GM12801 (cell line): Measurements from ENCODE around the gene RSRC1.

Source experiments
- CTCF ChIP-seq: IDR thresholded peaks from one replicate; pipeline ENCODE4 v1.5.1; 2011; ENCODE audit warnings: control low read depth; ENCODE audit not compliant: insufficient read length; ENCODE audit errors: extremely low read depth

Gene RSRC1

DNA sequence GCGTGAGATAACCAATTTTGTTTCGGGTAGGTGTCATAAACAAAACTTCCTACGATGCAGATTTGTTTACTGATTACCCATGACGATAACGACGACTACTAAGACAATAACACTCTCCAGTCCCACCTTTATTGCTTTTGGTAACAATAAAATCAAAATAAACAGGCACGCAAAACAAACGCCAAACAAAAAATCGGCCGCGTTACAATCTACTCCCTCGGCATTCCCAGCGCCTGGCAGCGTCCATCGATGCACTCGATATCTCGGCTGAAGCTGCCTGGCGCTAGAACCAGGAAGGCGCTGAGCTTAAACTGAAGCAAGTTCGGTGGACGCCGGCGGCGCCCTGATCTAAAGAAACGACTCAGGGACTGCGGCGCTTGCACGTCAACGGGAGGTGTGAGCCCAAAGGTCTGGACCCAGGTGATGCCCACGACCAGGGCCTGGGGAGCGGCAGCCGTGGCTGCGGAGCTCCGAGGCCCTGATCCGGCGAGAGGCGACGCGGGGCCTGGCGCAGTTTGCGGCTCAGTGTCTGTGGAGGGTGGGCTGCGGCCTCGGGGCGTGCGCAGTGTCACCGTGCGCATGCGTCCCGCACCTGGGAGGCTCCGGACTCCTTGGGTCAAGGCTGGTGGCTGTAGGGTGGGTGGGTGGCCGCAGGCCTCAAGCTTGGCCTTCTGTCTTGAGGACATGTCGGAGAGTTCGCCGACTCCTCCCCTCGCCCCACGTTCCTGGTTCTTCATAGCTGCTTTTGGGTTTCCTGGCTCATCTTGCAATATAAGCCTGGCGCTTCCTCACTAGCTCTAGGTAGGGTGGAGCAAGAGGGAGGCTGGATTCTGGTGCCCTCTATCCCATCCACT is at the start of gene RSRC1:
TSS of gene RSRC1 (plus strand) at position 286 of the 854 bp plus-strand sequence. CDS start 12,016 bp downstream, outside the sequence.
- TF ChIP-seq CTCF = no peak

DNA sequence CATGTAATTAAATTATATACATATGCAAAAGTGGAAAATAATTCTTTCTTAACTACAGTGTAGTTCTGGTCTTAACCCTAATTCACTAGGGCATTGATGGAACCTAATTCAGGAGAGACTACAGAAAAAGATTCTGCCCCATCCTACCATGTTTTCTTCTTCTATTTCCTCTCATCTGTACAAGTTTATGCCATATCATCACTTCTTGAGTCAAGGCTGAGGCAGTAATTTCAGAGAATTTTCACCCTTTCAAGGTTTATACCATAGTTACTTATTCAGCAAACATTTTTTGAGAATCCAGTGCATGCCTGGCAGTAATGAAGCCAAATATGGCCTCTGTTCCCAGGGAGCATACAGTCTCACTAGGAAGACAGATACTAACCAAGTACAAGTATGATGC is 37.1 kb upstream of the RSRC1 start:
- no peak for TF ChIP-seq CTCF

GRCh38 chr3:158074591-158074990 is 35.3 kb upstream of the RSRC1 start:
- no peak for TF ChIP-seq CTCF

DNA sequence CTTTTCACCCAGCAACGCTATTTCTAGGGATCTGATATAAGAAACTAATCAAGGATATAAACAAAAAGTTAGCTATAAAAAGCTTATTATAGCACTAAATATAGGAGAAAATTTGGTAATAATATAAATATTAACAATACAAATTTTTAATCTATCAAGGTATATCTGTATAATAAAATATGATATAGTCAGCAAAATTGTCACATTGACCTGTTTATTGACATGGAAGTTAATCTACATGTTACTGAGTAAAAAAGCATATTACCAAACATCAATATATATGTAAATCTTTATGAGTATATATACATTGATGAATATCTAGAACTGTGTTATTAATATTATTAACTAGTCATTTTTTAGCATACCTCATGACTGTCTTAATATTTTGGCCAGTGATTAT is 30.3 kb upstream of the RSRC1 start:
- no peak for TF ChIP-seq CTCF

DNA sequence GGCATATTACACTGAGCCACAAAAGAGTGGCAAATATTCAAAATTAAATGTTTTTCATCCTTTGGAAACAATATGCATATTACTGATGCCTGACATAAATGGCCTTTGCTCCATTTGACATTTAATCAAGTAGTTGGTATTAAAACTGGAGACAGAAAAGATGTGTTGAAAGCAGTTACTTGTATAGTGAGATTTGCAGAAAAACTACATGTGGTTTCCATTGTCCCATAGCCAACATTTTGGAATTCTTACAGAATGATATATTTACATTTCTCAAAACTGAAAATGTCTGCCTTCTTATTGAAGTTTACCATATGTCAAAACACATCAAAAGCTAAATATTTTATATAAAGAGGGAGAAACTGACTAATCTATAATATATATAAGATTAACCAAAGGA is 25.2 kb upstream of the RSRC1 start:
- no peak for TF ChIP-seq CTCF

GRCh38 chr3:158085358-158085757 is 24.5 kb upstream of the RSRC1 start:
- TF ChIP-seq CTCF = no peak

DNA sequence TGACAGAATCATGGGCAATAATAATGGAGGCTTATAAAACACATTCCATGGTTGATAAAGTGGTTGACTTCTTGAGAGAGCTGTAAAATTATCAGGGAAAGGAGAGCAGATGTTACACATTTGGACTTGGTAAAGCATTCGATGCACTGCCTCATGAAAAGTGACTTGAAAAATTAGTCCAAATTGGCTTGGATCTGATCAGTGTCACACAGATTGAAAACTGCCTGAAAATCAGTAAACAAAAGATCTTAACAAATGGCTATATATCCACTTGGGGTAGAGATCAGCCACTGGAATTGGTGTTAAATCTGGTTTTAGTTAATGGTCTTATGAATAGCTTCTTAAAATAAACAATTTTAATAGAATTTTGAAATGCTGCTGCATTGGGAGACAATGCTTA is 24.0 kb upstream of the RSRC1 start:
- TF ChIP-seq CTCF = no peak
